Measurements from ENCODE around the gene RYR1.

The RYR1 gene

GRCh38 chr19:38606131-38606530, 172.6 kb downstream of the RYR1 start:
- TF ChIP-seq CTCF (conservative IDR thresholded peaks at IDR 0.05; ENCODE audit: low read depth, low read length), result no peak
- H3K4me3 ChIP-seq (ENCODE audit: low read depth, low read length), result no peak overlapping the region
- no peak for DNase-seq (ENCODE audit: low read depth)

- no peak for TF ChIP-seq CTCF (conservative IDR thresholded peaks at IDR 0.05; ENCODE audit: low read depth, low read length)
- H3K4me3 ChIP-seq (ENCODE audit: low read depth, low read length), result no peak overlapping the region
- no peak for DNase-seq (ENCODE audit: low read depth)
Observed at GRCh38 chr19:38614289-38614688, 180.8 kb downstream of the RYR1 start.

- TF ChIP-seq CTCF (conservative IDR thresholded peaks at IDR 0.05; ENCODE audit: low read depth, low read length), result no peak
- no peak overlapping the region for H3K4me3 ChIP-seq (ENCODE audit: low read depth, low read length)
- no peak for DNase-seq (ENCODE audit: low read depth)
Observed at GRCh38 chr19:38615007-38615581, 181.6 kb downstream of the RYR1 start.

GRCh38 chr19:38616265-38616664, 182.8 kb downstream of the RYR1 start:
- no peak for TF ChIP-seq CTCF (conservative IDR thresholded peaks at IDR 0.05; ENCODE audit: low read depth, low read length)
- no peak overlapping the region for H3K4me3 ChIP-seq (ENCODE audit: low read depth, low read length)
- DNase-seq (ENCODE audit: low read depth), result no peak

- H3K4me3 ChIP-seq (ENCODE audit: low read depth, low read length), result no peak overlapping the region
- no peak for DNase-seq (ENCODE audit: low read depth)
- no peak for TF ChIP-seq CTCF (conservative IDR thresholded peaks at IDR 0.05; ENCODE audit: low read depth, low read length)
Observed at GRCh38 chr19:38617283-38617763, 183.8 kb downstream of the RYR1 start.

GRCh38 chr19:38617764-38618589, 184.5 kb downstream of the RYR1 start, which contains the start of gene MAP4K1:
TSS of gene MAP4K1 (minus strand) at chr19:38617953. CDS start at chr19:38617895, 58 bp downstream.
- DNase-seq (ENCODE audit: low read depth), result no peak

More at GRCh38 chr19:38617764-38618589, 184.5 kb downstream of the RYR1 start, which contains the start of gene MAP4K1:
- no peak for TF ChIP-seq CTCF (conservative IDR thresholded peaks at IDR 0.05; ENCODE audit: low read depth, low read length)
- H3K4me3 ChIP-seq (ENCODE audit: low read depth, low read length), result peak within 1 kb of the TSS; percentile 99

All from choroid plexus epithelial cell (primary cell).